Gastroesophageal sphincter (tissue), 3 donors: ENCODE data around the gene ANKRD30A.

ENCODE experiments used
- CTCF ChIP-seq, 4 experiments: fragments of 200-600 bp in 2 of 4; fragments of 450-650 bp in 2 of 4; sonication (generic) in 1 of 4; IDR thresholded peaks; one replicate each; pipeline ENCODE4 v1.5.1; 2017 to 2019; ENCODE audit warnings: antibody characterized with exemption in 4 of 4, mild to moderate bottlenecking in 2 of 4, moderate library complexity in 2 of 4
- EP300 ChIP-seq: sonication (generic); formaldehyde crosslinking; IDR thresholded peaks from one replicate; pipeline ENCODE4 v1.6.1; 2017; ENCODE audit warnings: antibody characterized with exemption, mild to moderate bottlenecking

GRCh38 chr10:37222046-37222445 is 96.6 kb downstream of the ANKRD30A start:
- TF ChIP-seq CTCF (IDR thresholded peaks at IDR 0.05): no peak
- TF ChIP-seq EP300: no peak
